Medulla oblongata (tissue), 1 donor: ENCODE results near the gene RAB4A.

Source experiments
- DNase-seq: peaks from one replicate; pipeline ENCODE4 v3.0.0-alpha.2; 2015; ENCODE audit errors: extremely low spot score

Gene RAB4A

DNA sequence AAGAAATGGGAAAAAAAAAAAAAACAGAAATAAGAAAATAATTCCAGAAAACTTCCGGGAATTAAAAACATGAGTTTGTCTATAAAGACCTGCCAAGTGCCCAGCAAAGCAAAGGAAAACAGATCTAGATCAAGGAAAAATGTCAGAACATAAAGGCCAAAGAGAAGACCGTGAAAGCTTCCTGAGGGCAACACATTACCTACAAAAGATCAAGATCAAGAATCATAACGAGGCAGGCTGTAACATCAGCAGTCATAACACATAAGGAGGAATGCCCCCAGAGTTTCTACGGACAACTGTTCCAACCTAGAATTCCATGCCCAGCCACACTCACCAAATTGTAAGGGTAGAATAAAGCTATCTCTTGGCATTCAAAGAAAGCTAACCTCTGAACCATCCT, 68.2 kb downstream of the RAB4A start:
- no peak for DNase-seq

GRCh38 chr1:229339520-229339919, 68.6 kb downstream of the RAB4A start:
- DNase-seq: no peak

GRCh38 chr1:229340496-229340895, 69.6 kb downstream of the RAB4A start:
- DNase-seq: peak; percentile 28

GRCh38 chr1:229341774-229342655, 71.1 kb downstream of the RAB4A start:
- peak; percentile 91 for DNase-seq

DNA sequence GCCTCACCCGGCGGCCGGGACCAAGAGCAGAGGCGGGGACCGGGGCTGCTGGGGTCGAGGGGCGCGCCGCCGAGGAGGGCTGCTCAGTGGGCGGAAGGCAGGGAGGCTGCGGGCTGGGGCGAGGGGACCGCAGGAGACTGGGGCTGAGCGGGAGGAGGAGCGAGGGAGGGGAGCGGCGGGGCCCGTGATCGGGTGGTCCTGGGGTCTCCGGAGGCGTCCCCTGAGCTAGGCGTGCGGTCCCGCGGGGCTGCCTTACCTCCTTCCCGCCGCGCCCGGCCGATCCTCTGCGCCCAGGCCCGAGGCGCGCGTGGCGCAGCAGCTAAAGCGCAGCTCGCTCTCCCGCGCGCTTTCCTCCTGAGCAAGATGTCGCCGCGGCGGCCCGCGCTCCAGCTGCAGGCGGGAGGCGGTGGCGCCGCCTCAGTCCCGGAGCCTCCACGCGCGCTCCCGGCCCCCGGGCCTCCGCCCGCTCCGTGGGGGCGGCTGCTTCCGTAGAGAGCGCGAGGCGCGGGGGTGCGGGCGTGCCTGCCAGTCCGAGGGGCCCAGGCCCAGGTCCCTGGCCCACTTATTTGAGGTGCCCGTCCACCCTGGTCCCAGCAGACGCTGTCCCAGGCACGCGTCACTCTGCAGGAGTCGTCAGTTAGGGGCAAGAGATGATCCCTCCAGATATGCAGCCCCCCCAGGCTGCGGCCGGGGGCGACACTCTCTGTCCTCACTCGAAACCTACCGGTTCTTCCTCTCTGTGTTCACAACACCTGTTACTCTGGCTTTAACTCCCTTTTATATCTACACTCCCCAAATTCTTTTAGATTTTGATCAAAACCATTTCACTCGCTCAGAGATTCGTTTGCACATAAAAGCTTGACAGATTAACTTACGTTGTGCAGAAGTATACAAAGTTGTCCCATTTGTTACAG, 72.0 kb downstream of the RAB4A start, which contains the start of gene CCSAP:
TSS of gene CCSAP (minus strand) at position 392 of the 914 bp plus-strand sequence. CDS start 582 bp downstream, outside the sequence.
- peak; percentile 67 for DNase-seq

GRCh38 chr1:229344139-229344538, 73.2 kb downstream of the RAB4A start:
- no peak for DNase-seq

DNA sequence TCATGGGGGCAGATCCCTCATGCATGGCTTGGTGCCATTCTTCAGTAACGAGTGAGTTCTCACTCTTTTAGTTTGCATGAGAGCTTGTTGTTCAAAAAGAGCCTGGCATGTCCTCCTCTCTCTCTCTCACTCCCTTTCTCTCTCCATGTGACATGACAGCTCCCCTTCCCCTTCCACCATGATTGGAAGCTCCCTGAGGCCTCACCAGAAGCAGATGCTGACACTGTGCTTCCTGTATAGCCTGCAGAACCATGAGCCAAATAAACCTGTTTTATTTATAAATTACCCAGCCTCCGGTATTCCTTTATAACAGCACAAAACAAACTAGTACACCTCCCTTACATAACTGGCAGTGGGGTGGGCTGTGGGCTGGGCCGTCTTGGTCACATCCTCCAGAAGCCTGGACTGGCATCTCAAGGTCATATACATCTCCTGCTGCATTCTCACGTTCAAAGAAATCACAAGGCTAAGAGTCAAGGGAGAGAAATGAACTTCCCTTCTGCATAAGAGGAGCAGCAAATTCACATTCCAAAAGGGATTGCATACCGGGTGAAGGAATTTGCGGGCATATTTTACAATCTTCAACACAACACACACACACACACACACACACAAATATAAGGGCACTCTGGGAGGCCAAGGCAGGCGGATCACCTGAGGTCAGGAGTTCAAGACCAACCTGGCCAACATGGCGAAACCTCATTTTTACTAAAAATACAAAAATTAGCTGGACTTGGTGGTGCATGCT, 74.2 kb downstream of the RAB4A start:
- no peak for DNase-seq

DNA sequence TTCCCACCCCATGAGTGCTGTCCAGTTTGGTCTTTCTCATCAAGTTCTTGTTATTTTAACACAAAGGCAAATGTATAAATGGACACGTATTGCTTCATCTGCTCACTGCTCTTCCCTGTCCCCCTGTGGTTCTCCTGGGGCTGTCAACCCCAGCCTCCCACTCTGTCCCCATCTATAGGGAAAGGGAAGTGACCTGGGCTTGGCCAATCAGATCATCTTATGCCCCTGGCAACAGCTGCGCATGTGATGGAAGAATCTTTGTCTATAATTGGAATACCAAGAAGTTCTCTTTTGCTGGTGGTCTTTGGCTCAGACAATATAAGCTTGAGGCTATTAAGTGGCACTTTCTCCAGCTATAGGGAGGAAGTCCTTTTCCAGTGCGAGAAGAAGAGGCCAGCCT, 76.6 kb downstream of the RAB4A start:
- peak; percentile 36 for DNase-seq

GRCh38 chr1:229349463-229350385, 78.8 kb downstream of the RAB4A start:
- no peak for DNase-seq

DNA sequence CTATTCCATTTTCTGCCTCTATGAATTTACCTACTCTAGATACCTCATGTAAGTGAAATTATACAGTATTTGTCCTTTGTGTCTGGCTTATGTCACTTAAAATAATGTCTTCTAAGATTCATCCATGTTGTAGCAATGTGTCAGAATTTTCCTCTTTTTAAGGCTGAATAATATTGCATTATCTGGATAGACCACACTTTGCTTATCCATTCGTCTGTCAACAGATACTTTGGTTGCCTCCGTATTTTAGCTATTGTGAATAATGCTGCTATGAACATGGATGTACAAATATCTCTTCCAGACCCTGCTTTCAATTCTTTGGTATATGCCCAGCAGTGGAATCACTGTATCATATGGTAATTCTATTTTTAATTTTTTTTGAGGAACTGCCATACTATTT, 82.1 kb downstream of the RAB4A start:
- DNase-seq: no peak

- DNase-seq: no peak
Measured at GRCh38 chr1:229354226-229354625, 83.3 kb downstream of the RAB4A start.
